ENCODE data around the gene NCKAP5L.

GRCh38 chr12:49804821-49805220 lies 23.4 kb downstream of the NCKAP5L start:
- TF ChIP-seq, protein P1, sequence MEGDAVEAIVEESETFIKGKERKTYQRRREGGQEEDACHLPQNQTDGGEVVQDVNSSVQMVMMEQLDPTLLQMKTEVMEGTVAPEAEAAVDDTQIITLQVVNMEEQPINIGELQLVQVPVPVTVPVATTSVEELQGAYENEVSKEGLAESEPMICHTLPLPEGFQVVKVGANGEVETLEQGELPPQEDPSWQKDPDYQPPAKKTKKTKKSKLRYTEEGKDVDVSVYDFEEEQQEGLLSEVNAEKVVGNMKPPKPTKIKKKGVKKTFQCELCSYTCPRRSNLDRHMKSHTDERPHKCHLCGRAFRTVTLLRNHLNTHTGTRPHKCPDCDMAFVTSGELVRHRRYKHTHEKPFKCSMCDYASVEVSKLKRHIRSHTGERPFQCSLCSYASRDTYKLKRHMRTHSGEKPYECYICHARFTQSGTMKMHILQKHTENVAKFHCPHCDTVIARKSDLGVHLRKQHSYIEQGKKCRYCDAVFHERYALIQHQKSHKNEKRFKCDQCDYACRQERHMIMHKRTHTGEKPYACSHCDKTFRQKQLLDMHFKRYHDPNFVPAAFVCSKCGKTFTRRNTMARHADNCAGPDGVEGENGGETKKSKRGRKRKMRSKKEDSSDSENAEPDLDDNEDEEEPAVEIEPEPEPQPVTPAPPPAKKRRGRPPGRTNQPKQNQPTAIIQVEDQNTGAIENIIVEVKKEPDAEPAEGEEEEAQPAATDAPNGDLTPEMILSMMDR (IDR thresholded peaks at IDR 0.05), result no peak
- no peak for TF ChIP-seq POLR2A (IDR thresholded peaks at IDR 0.05)

All from prostate gland (tissue), 2 donors.